ENCODE data around the gene BPIFA1. TPM values are rescaled to one million over a fixed set of nuclear protein-coding genes. Genes with fewer than 3 reads are reported as not detected.

Gene BPIFA1
- total RNA-seq, 2 experiments from 2014 or later, result not detected

DNA sequence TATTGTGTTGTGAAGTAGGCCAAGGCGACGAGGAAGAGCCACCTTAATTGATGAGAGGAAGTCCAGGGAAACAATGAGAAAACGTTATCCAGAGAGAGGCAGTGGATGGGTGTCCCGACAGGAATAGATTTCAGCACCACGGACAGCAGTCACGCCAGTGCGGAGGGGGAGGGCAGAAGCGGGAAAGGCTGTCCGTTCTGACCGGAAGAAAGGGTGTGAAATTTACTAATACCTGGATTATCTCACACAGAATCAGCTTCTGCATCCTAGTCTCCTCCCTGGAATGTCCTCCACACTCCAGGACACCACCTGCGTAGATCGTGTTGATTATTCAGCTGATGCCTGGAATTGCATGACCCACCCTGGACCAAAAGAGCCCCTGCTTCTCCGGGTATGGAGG, 26.0 kb upstream of the BPIFA1 start:
- ChIA-PET CTCF (ENCODE audit: unreplicated experiment) (no interaction called here), POLR2A (no interaction called here)
- Histone ChIP-seq H3K4me1 (ENCODE audit: insufficient read depth, low read length, poor library complexity, severe bottlenecking) (no peaks in the 10 kb centered on the region), H3K9me2 (ENCODE audit: insufficient read depth, low read length) (no peaks in the 10 kb centered on the region), H3K36me3 (ENCODE audit: insufficient read depth, low read length) (no peaks in the 10 kb centered on the region), H3K79me2 (ENCODE audit: insufficient read depth, low read depth, low read length) (no peaks in the 10 kb centered on the region), H4K20me1 (ENCODE audit: insufficient read depth, low read length) (no peaks in the 10 kb centered on the region; the same call in 1 of the 2 replicates), H3K27ac (ENCODE audit: low read depth, low read length, poor library complexity, severe bottlenecking) (no peak overlapping the region), H3K9me3 (ENCODE audit: low read length) (no peaks in the 10 kb centered on the region), H3K4me2 (ENCODE audit: low read length) (no peak overlapping the region), H2AFZ (ENCODE audit: low read length) (no peak overlapping the region), H3K4me3 (ENCODE audit: low read depth, low read length, poor library complexity, severe bottlenecking) (no peak overlapping the region)
- no TSS peak for BruUV-seq (replicated peaks)
- DNase-seq (ENCODE audit: low spot score), result peak; percentile 29
- intact Hi-C loops (cut with micrococcal nuclease; ENCODE audit: unreplicated experiment), result no loop called here
- TF ChIP-seq, protein P1, sequence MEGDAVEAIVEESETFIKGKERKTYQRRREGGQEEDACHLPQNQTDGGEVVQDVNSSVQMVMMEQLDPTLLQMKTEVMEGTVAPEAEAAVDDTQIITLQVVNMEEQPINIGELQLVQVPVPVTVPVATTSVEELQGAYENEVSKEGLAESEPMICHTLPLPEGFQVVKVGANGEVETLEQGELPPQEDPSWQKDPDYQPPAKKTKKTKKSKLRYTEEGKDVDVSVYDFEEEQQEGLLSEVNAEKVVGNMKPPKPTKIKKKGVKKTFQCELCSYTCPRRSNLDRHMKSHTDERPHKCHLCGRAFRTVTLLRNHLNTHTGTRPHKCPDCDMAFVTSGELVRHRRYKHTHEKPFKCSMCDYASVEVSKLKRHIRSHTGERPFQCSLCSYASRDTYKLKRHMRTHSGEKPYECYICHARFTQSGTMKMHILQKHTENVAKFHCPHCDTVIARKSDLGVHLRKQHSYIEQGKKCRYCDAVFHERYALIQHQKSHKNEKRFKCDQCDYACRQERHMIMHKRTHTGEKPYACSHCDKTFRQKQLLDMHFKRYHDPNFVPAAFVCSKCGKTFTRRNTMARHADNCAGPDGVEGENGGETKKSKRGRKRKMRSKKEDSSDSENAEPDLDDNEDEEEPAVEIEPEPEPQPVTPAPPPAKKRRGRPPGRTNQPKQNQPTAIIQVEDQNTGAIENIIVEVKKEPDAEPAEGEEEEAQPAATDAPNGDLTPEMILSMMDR (conservative IDR thresholded peaks at IDR 0.05; ENCODE audit: low read length), result no peak
- TF ChIP-seq EZH2phosphoT487 (IDR thresholded peaks at IDR 0.05; ENCODE audit: borderline replicate concordance, low read depth, low read length), result no peak

GRCh38 chr20:33210371-33210770, 25.4 kb upstream of the BPIFA1 start:
- H3K4me1 ChIP-seq (ENCODE audit: insufficient read depth, low read length, poor library complexity, severe bottlenecking), result no peaks in the 10 kb centered on the region
- no TSS peak for BruUV-seq (replicated peaks)
- no peak overlapping the region for H3K27ac ChIP-seq (ENCODE audit: low read depth, low read length, poor library complexity, severe bottlenecking)
- TF ChIP-seq, protein P1 (conservative IDR thresholded peaks at IDR 0.05; ENCODE audit: low read length), result no peak
- no peak for TF ChIP-seq EZH2phosphoT487 (IDR thresholded peaks at IDR 0.05; ENCODE audit: borderline replicate concordance, low read depth, low read length)
- CTCF ChIA-PET (ENCODE audit: unreplicated experiment), result no interaction called here
- H3K4me3 ChIP-seq (ENCODE audit: low read depth, low read length, poor library complexity, severe bottlenecking), result no peak overlapping the region
- no peaks in the 10 kb centered on the region; the same call in 1 of the 2 replicates for H4K20me1 ChIP-seq (ENCODE audit: insufficient read depth, low read length)
- H3K9me3 ChIP-seq (ENCODE audit: low read length), result no peaks in the 10 kb centered on the region
- H3K9me2 ChIP-seq (ENCODE audit: insufficient read depth, low read length), result no peaks in the 10 kb centered on the region
- no peak overlapping the region for H2AFZ ChIP-seq (ENCODE audit: low read length)
- intact Hi-C loops (cut with micrococcal nuclease; ENCODE audit: unreplicated experiment), result no loop called here
- H3K79me2 ChIP-seq (ENCODE audit: insufficient read depth, low read depth, low read length), result no peaks in the 10 kb centered on the region
- DNase-seq (ENCODE audit: low spot score), result no peak
- no peak overlapping the region for H3K4me2 ChIP-seq (ENCODE audit: low read length)
- POLR2A ChIA-PET, result no interaction called here
- no peaks in the 10 kb centered on the region for H3K36me3 ChIP-seq (ENCODE audit: insufficient read depth, low read length)

GRCh38 chr20:33211817-33212424, 23.9 kb upstream of the BPIFA1 start:
- no peak overlapping the region for H3K27ac ChIP-seq (ENCODE audit: low read depth, low read length, poor library complexity, severe bottlenecking)
- H3K79me2 ChIP-seq (ENCODE audit: insufficient read depth, low read depth, low read length), result no peaks in the 10 kb centered on the region
- H3K36me3 ChIP-seq (ENCODE audit: insufficient read depth, low read length), result no peaks in the 10 kb centered on the region
- no peaks in the 10 kb centered on the region for H3K4me1 ChIP-seq (ENCODE audit: insufficient read depth, low read length, poor library complexity, severe bottlenecking)
- intact Hi-C loops (cut with micrococcal nuclease; ENCODE audit: unreplicated experiment), result no loop called here
- POLR2A ChIA-PET, result no interaction called here
- no peaks in the 10 kb centered on the region; the same call in 1 of the 2 replicates for H4K20me1 ChIP-seq (ENCODE audit: insufficient read depth, low read length)
- H3K4me2 ChIP-seq (ENCODE audit: low read length), result no peak overlapping the region
- no peak for TF ChIP-seq EZH2phosphoT487 (IDR thresholded peaks at IDR 0.05; ENCODE audit: borderline replicate concordance, low read depth, low read length)
- TF ChIP-seq, protein P1 (conservative IDR thresholded peaks at IDR 0.05; ENCODE audit: low read length), result peak; percentile 74
- DNase-seq (ENCODE audit: low spot score), result peak; percentile 51
- H3K9me3 ChIP-seq (ENCODE audit: low read length), result no peaks in the 10 kb centered on the region
- no peak overlapping the region for H2AFZ ChIP-seq (ENCODE audit: low read length)
- no peak overlapping the region for H3K4me3 ChIP-seq (ENCODE audit: low read depth, low read length, poor library complexity, severe bottlenecking)
- no TSS peak for BruUV-seq (replicated peaks)
- no peaks in the 10 kb centered on the region for H3K9me2 ChIP-seq (ENCODE audit: insufficient read depth, low read length)
- CTCF ChIA-PET (ENCODE audit: unreplicated experiment), result interaction anchor here (0.7 kb wide), 1 partner anchor 18 kb away, joined by 3 read pairs; no protein-coding TSS in a partner anchor

Measured in OCI-LY7 (cell line).